Measurements from ENCODE around the gene RNF220.

Gene RNF220

GRCh38 chr1:44635439-44635838 is 230.4 kb downstream of the RNF220 start:
- peaks cover 53% of the 10 kb centered on the region; the same call in 1 of the 2 replicates for H3K36me3 ChIP-seq (ENCODE audit: insufficient read depth, low read length)

DNA sequence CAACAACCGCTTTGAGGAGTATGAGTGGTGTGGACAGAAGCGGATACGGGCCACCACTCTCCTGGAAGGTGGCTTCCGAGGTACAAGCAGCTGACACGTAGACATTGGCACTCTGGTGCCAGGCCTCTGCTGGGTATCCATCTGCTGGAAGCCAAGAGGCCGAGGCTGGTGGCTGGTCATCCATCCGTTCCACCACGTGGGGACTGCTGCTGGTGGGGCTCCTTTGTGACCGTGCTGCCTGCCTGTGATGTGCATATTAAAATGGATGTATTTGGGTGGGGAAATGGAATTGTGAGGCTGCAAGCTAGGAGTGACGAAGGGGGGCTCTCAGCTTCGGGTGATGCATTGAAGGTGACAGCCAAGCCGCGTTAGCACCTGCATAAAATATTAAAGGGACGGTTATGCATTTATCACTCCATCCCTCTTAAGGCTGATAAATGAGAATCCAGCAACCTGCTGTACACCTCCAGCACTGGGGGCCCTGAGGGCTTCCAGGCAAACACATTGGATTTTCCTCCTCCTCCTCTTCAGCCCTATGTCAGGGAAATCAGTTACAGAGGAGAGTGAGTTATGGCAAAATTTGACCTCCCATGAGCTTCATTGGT is 231.1 kb downstream of the RNF220 start:
- Histone ChIP-seq H3K36me3 (ENCODE audit: insufficient read depth, low read length) (peaks cover 60% of the 10 kb centered on the region; the same call in 1 of the 2 replicates), H3K9ac (ENCODE audit: low read depth, low read length, poor library complexity, severe bottlenecking) (no peak overlapping the region), H3K4me2 (ENCODE audit: low read depth, low read length, poor library complexity, severe bottlenecking) (no peak overlapping the region), H3K4me1 (ENCODE audit: insufficient read depth, low read length, poor library complexity, severe bottlenecking) (peaks cover 28% of the 10 kb centered on the region), H3K79me2 (ENCODE audit: insufficient read depth, low read length) (peaks cover 61% of the 10 kb centered on the region), H3K9me2 (replicated peaks; ENCODE audit: low read depth, low read length) (no peaks in the 10 kb centered on the region), H3F3A (ENCODE audit: low read depth) (peaks cover 3% of the 10 kb centered on the region), H3K9me3 (ENCODE audit: insufficient read depth, low read depth, low read length) (no peaks in the 10 kb centered on the region), H2AFZ (ENCODE audit: low read length) (no peak overlapping the region), H3K4me3 (ENCODE audit: low read length, poor library complexity, severe bottlenecking) (no peak overlapping the region), H3K27me3 (ENCODE audit: insufficient read depth, low read length, poor library complexity, severe bottlenecking) (peaks cover 3% of the 10 kb centered on the region), H4K20me1 (ENCODE audit: insufficient read depth, low read length, poor library complexity, severe bottlenecking) (peaks cover 25% of the 10 kb centered on the region)
- TF ChIP-seq, protein P1, sequence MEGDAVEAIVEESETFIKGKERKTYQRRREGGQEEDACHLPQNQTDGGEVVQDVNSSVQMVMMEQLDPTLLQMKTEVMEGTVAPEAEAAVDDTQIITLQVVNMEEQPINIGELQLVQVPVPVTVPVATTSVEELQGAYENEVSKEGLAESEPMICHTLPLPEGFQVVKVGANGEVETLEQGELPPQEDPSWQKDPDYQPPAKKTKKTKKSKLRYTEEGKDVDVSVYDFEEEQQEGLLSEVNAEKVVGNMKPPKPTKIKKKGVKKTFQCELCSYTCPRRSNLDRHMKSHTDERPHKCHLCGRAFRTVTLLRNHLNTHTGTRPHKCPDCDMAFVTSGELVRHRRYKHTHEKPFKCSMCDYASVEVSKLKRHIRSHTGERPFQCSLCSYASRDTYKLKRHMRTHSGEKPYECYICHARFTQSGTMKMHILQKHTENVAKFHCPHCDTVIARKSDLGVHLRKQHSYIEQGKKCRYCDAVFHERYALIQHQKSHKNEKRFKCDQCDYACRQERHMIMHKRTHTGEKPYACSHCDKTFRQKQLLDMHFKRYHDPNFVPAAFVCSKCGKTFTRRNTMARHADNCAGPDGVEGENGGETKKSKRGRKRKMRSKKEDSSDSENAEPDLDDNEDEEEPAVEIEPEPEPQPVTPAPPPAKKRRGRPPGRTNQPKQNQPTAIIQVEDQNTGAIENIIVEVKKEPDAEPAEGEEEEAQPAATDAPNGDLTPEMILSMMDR (conservative IDR thresholded peaks at IDR 0.05; ENCODE audit: low read length) = no peak
- TF ChIP-seq EZH2phosphoT487 (IDR thresholded peaks at IDR 0.05; ENCODE audit: borderline replicate concordance) = no peak

More at GRCh38 chr1:44635439-44635838, 230.4 kb downstream of the RNF220 start:
- Histone ChIP-seq H2AFZ (ENCODE audit: low read length) (no peak overlapping the region), H3F3A (ENCODE audit: low read depth) (peaks cover 3% of the 10 kb centered on the region), H3K9me2 (replicated peaks; ENCODE audit: low read depth, low read length) (no peaks in the 10 kb centered on the region), H4K20me1 (ENCODE audit: insufficient read depth, low read length, poor library complexity, severe bottlenecking) (peaks cover 25% of the 10 kb centered on the region), H3K9me3 (ENCODE audit: insufficient read depth, low read depth, low read length) (no peaks in the 10 kb centered on the region), H3K4me1 (ENCODE audit: insufficient read depth, low read length, poor library complexity, severe bottlenecking) (peaks cover 35% of the 10 kb centered on the region), H3K9ac (ENCODE audit: low read depth, low read length, poor library complexity, severe bottlenecking) (peak overlapping the region; percentile 9), H3K4me2 (ENCODE audit: low read depth, low read length, poor library complexity, severe bottlenecking) (peak overlapping the region; percentile 85), H3K27me3 (ENCODE audit: insufficient read depth, low read length, poor library complexity, severe bottlenecking) (peaks cover 3% of the 10 kb centered on the region), H3K79me2 (ENCODE audit: insufficient read depth, low read length) (peaks cover 61% of the 10 kb centered on the region), H3K4me3 (ENCODE audit: low read length, poor library complexity, severe bottlenecking) (no peak overlapping the region)
- TF ChIP-seq, protein P1 (conservative IDR thresholded peaks at IDR 0.05; ENCODE audit: low read length) = no peak
- TF ChIP-seq EZH2phosphoT487 (IDR thresholded peaks at IDR 0.05; ENCODE audit: borderline replicate concordance) = no peak

GRCh38 chr1:44636688-44637598 is 231.9 kb downstream of the RNF220 start:
- Histone ChIP-seq H3K9me2 (replicated peaks; ENCODE audit: low read depth, low read length) (no peaks in the 10 kb centered on the region), H3K9me3 (ENCODE audit: insufficient read depth, low read depth, low read length) (no peaks in the 10 kb centered on the region), H3K27me3 (ENCODE audit: insufficient read depth, low read length, poor library complexity, severe bottlenecking) (peaks cover 2% of the 10 kb centered on the region), H3K4me3 (ENCODE audit: low read length, poor library complexity, severe bottlenecking) (no peak overlapping the region), H3K36me3 (ENCODE audit: insufficient read depth, low read length) (peaks cover 68% of the 10 kb centered on the region; the same call in 1 of the 2 replicates), H3K9ac (ENCODE audit: low read depth, low read length, poor library complexity, severe bottlenecking) (no peak overlapping the region), H4K20me1 (ENCODE audit: insufficient read depth, low read length, poor library complexity, severe bottlenecking) (peaks cover 25% of the 10 kb centered on the region), H2AFZ (ENCODE audit: low read length) (no peak overlapping the region), H3K79me2 (ENCODE audit: insufficient read depth, low read length) (peaks cover 61% of the 10 kb centered on the region), H3K4me1 (ENCODE audit: insufficient read depth, low read length, poor library complexity, severe bottlenecking) (peaks cover 26% of the 10 kb centered on the region), H3F3A (ENCODE audit: low read depth) (peaks cover 2% of the 10 kb centered on the region), H3K4me2 (ENCODE audit: low read depth, low read length, poor library complexity, severe bottlenecking) (no peak overlapping the region)
- TF ChIP-seq, protein P1 (conservative IDR thresholded peaks at IDR 0.05; ENCODE audit: low read length) = no peak
- no peak for TF ChIP-seq EZH2phosphoT487 (IDR thresholded peaks at IDR 0.05; ENCODE audit: borderline replicate concordance)
